Kidney capillary endothelial cell (primary cell): ENCODE results near the gene EFEMP2.

Experiments
- DNase-seq: peaks from one replicate; pipeline ENCODE4 v3.0.0-alpha.2; 2018; ENCODE audit warnings: low spot score

The EFEMP2 gene

DNA sequence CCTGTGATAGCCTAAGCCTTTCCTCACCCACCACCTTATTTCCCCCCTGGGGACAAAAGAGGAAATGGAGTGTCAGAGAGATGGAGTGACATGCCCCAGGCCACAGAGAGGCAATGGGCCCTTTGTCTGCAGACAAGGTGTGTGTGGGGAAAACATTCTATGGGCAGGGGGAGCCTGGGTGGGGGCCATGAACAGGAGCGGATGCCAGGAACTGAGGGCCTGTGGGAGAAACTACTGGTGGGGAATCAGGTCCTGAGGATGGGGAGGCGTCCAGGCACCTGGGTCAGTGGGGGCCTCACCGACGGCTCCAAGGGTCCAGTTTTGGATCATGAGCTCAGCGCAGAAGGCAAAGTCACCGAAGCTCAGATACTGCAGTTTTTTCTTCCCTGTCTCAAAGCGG lies 12.6 kb upstream of the EFEMP2 start:
- no peak for DNase-seq

DNA sequence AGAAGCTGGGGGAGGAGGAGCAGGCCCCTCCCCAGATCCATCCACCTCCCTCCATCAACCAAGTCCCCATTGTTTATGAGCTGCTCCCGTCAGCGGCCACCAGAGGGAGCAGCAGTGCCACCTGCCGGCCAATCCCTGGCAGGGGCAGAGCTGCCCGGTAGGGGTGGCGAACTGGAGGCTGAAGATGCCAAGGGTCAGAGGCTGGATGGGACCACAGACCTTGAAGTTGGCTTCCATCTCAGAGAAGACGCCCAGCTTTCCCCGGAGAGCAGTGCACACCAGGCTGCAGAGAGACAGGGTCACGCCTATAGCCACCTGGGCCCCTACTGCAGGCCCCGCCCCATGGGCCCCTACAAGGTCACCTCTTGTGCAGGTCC lies 12.1 kb upstream of the EFEMP2 start:
- DNase-seq, result peak; percentile 83

GRCh38 chr11:65883786-65884715 lies 11.5 kb upstream of the EFEMP2 start:
- DNase-seq, result no peak

DNA sequence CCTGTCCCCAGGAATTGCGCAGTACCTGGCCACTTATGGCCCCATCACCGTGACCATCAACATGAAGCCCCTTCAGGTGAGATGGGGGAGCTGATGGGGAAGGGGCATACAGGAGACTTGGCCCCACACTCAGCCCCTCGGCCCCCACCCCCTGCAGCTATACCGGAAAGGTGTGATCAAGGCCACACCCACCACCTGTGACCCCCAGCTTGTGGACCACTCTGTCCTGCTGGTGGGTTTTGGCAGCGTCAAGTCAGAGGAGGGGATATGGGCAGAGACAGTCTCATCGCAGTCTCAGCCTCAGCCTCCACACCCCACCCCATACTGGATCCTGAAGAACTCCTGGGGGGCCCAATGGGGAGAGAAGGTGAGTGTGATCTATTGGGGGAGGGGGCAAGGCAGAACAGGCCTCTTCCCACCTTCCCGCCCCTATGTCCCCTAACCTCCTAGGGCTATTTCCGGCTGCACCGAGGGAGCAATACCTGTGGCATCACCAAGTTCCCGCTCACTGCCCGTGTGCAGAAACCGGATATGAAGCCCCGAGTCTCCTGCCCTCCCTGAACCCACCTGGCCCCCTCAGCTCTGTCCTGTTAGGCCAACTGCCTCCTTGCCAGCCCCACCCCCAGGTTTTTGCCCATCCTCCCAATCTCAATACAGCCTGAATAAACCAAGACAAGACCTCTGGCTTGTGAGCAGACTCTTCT lies 10.6 kb upstream of the EFEMP2 start:
- DNase-seq, result no peak

DNA sequence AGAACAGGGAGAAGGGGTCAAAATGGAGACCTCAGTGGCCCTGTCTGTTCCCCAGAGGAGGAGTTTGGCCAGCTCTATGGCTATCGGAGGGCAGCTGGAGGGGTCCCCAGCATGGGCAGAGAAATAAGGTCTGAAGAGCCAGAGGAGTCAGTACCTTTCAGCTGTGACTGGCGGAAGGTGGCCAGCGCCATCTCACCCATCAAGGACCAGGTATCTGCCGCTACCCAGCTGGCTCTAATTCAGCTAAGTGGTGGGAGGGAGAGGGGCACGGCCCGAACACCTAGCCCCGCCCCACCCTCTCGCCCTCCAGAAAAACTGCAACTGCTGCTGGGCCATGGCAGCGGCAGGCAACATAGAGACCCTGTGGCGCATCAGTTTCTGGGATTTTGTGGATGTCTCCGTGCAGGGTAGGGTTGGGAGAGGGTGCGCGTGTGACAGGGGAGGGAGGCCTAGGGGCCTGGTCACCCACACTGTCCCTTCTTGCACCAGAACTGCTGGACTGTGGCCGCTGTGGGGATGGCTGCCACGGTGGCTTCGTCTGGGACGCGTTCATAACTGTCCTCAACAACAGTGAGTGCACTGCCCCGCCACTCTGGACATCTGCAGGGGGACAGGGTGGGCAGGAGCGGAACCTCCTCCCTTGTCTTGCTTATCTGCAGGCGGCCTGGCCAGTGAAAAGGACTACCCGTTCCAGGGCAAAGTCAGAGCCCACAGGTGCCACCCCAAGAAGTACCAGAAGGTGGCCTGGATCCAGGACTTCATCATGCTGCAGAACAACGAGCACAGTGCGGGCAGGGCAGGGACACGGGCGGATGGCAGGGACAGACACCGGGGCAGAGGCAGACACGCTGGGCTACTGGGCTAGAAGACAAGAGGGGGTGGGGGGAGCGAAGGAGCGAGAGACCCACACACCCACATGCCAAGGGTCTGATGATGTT lies 9.8 kb upstream of the EFEMP2 start:
- no peak for DNase-seq

DNA sequence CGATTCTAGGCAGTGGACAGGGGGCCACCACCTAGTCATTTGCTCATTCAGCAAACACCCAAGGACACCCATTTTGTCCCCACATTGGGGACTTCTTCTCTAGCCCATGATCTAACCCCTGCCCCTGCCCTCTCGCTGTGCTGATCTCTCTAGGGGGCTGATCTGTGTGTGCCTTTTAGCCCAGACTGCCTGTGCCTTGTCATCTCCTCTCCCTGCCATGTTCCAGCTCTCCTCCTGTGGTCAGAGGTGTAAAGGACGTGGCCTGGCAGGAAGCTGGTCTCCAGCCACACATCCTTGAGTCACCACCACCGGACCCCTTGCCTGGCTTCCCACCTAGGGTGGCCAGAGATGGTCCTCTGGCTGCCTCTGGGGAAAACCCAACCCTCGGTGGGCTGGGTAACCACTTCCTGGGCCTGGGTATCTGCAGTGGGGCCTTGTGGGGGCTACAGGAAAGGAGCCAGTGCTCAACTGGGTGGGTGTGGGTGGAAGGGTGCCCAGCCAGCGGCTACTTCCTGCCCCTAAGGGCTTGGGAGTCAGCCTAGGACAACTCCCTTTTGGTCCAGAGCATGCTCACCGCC lies 8.3 kb upstream of the EFEMP2 start:
- no peak for DNase-seq

GRCh38 chr11:65880027-65880426 lies 7.4 kb upstream of the EFEMP2 start:
- DNase-seq, result no peak

- DNase-seq, result no peak
Observed at GRCh38 chr11:65879617-65880016, 7.0 kb upstream of the EFEMP2 start, which contains the start of gene CTSW. TSS of gene CTSW (plus strand) at chr11:65879837. CDS start at chr11:65879855, 18 bp downstream.

GRCh38 chr11:65873318-65874156 lies 937 bp upstream of the EFEMP2 start:
- peak; percentile 89 for DNase-seq

- DNase-seq, result no peak
Observed at GRCh38 chr11:65871811-65872548, 620 bp downstream of the EFEMP2 start.

- no peak for DNase-seq
Observed at GRCh38 chr11:65870706-65871681, 1.6 kb downstream of the EFEMP2 start.

- no peak for DNase-seq
Observed at GRCh38 chr11:65870307-65870658, 2.3 kb downstream of the EFEMP2 start.

- DNase-seq, result no peak
Observed at GRCh38 chr11:65869643-65870306, 2.8 kb downstream of the EFEMP2 start.

DNA sequence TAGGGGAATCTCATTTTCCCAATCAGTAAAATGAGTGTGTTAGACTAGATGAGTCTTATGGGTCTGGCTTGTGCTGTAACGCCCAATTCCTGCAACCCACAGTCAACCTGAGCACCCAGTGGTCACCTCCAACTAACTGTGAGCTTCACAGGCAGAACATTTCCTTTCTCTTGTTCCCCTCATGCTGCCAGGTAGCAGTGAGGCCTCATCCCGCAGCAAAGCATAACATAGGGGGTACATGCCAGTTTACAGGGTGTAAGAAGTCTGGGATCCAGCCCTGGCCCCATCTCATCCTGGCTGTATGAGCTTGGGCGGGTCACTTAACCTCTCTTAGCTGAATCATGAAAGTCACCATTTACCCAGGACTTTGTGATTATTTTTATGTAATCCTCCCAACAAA lies 3.7 kb downstream of the EFEMP2 start:
- DNase-seq, result no peak

DNA sequence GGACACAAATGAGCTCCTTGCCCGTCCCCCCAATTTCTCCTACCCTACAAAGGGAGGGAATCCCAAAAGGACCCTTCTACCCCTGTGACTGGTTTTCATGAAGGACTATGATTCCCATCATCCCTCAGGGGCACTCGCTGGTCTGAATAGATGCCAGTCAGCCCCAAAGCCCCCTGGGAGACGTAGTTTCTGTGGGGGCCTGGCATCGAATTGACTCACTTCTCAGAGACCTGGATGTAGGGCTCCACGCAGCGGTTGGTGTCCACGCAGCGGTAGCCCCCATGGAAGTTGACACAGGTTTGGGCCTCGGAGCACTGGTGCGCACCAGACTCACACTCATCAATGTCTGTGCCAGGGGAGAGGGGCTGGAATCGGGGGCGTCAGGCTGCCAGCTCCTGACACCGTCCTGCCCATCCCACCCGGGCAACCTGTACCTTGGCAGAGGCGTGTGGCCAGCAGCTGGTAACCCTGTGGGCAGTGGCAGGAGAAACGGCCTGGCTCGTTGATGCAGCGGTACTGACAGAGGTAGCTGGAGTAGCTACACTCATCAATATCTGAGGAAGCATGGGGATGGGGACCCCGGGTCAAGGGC lies 4.4 kb downstream of the EFEMP2 start:
- no peak for DNase-seq

GRCh38 chr11:65867284-65868071 lies 5.1 kb downstream of the EFEMP2 start:
- no peak for DNase-seq
